HepG2 (cell line): ENCODE measurements around the gene UBE2U. TPM values are rescaled to one million over a fixed set of nuclear protein-coding genes. Genes with fewer than 3 reads are reported as not detected.

ENCODE experiments used
- CHD4 ChIP-seq: fragments of 200-600 bp; sonication (generic); IDR thresholded peaks from 2 replicates; pipeline ENCODE4 v1.7.0; 2017; ENCODE audit warnings: mild to moderate bottlenecking, low read length, borderline replicate concordance
- CREB1 ChIP-seq, 2 experiments: fragments of 450-650 bp in 1 of 2; IDR thresholded peaks; 2 replicates each; pipeline ENCODE4 v1.6.1; 2016 to 2017; ENCODE audit warnings: control low read depth in 1 of 2, mild to moderate bottlenecking in 1 of 2, missing compliant biosample characterization in 1 of 2, missing genetic modification characterization in 1 of 2
- FOXM1 ChIP-seq: sonication (generic); formaldehyde crosslinking; IDR thresholded peaks from 2 replicates; pipeline ENCODE4 v1.5.0; 2020; ENCODE audit warnings: missing genetic modification reagents
- NR2C2 ChIP-seq: sonication (generic); formaldehyde crosslinking; IDR thresholded peaks from 2 replicates; pipeline ENCODE4 v1.4.0; 2020; ENCODE audit warnings: missing genetic modification reagents, mild to moderate bottlenecking, moderate library complexity, borderline replicate concordance
- RAD21 ChIP-seq: fragments of 450-650 bp; formaldehyde crosslinking; IDR thresholded peaks from 2 replicates; pipeline ENCODE4 v1.5.0; 2020; ENCODE audit warnings: mild to moderate bottlenecking
- SALL1 ChIP-seq: sonication (generic); formaldehyde crosslinking; IDR thresholded peaks from 2 replicates; pipeline ENCODE4 v1.8.0; 2022; ENCODE audit warnings: mild to moderate bottlenecking, missing genetic modification reagents
- TEAD2 ChIP-seq: sonication (generic); formaldehyde crosslinking; IDR thresholded peaks from 2 replicates; pipeline ENCODE4 v1.9.0; 2021; ENCODE audit warnings: missing genetic modification reagents
- THAP9 ChIP-seq: sonication (generic); formaldehyde crosslinking; IDR thresholded peaks from 2 replicates; pipeline ENCODE4; 2020; ENCODE audit warnings: missing genetic modification reagents, mild to moderate bottlenecking, borderline replicate concordance
- YEATS2 ChIP-seq: sonication (generic); formaldehyde crosslinking; IDR thresholded peaks from 2 replicates; pipeline ENCODE4 v1.4.0; 2020; ENCODE audit warnings: missing genetic modification reagents, borderline replicate concordance
- ZHX2 ChIP-seq, 2 experiments: sonication (generic) in 1 of 2; formaldehyde crosslinking in 1 of 2; IDR thresholded peaks; 2 replicates each; pipeline versions ENCODE4 v1.6.1 to v1.9.0; 2014 to 2022; ENCODE audit warnings: antibody characterized with exemption in 1 of 2, borderline replicate concordance in 1 of 2, inconsistent platforms in 1 of 2, low read depth in 1 of 2, missing genetic modification reagents in 1 of 2
- ZNF30 ChIP-seq: sonication (generic); formaldehyde crosslinking; IDR thresholded peaks from 2 replicates; pipeline ENCODE4 v1.5.0; 2020; ENCODE audit warnings: mild to moderate bottlenecking, missing genetic modification reagents
- ZNF503 ChIP-seq: sonication (generic); formaldehyde crosslinking; IDR thresholded peaks from 2 replicates; pipeline ENCODE4 v1.4.0; 2020; ENCODE audit warnings: missing genetic modification reagents
- ZNF510 ChIP-seq: sonication (generic); formaldehyde crosslinking; IDR thresholded peaks from 2 replicates; pipeline ENCODE4 v1.4.0; 2020; ENCODE audit warnings: low read depth, mild to moderate bottlenecking, missing genetic modification reagents
- ZNF577 ChIP-seq: sonication (generic); formaldehyde crosslinking; IDR thresholded peaks from 2 replicates; pipeline ENCODE4 v1.4.0; 2020; ENCODE audit warnings: mild to moderate bottlenecking, low read depth, missing genetic modification reagents, borderline replicate concordance
- ZNF761 ChIP-seq: sonication (generic); formaldehyde crosslinking; conservative IDR thresholded peaks from 2 replicates; pipeline ENCODE4 v1.4.0; 2020; ENCODE audit warnings: mild to moderate bottlenecking, missing genetic modification reagents
- ZNF768 ChIP-seq: sonication (generic); formaldehyde crosslinking; IDR thresholded peaks from 2 replicates; pipeline ENCODE4 v1.4.0; 2020; ENCODE audit warnings: missing genetic modification reagents
- polyA plus RNA-seq, 8 experiments: library from polyadenylated mRNA; depleted of rRNA in 3 of 8; stranded (reverse) in 7 of 8; unstranded in 1 of 8; fragments of >200 nt; fragmentation: Illumina TruSeq in 4 of 8; extraction: Trizol in 4 of 8; gene quantifications; 2 replicates each; pipeline versions ENCODE4 v1.2.1 to v1.2.3, GENCODE V29; 2011 to 2016; ENCODE audit warnings: low read depth in 4 of 8, missing spikeins in 1 of 8, mixed read lengths in 1 of 8; ENCODE audit not compliant: insufficient read depth in 1 of 8
- total RNA-seq, 5 experiments: library from RNA; depleted of rRNA; stranded (reverse); fragments of >200 nt; fragmentation: Illumina TruSeq; extraction: Trizol; gene quantifications; 2 replicates each; pipeline ENCODE4 v1.2.3, GENCODE V29; 2016; ENCODE audit warnings: low read depth in 1 of 5

Gene UBE2U
- total and polyA plus RNA-seq, 2 of the 13 experiments (the other 11 are each of a cell fraction or from before 2014, with no cell fraction given): not detected

DNA sequence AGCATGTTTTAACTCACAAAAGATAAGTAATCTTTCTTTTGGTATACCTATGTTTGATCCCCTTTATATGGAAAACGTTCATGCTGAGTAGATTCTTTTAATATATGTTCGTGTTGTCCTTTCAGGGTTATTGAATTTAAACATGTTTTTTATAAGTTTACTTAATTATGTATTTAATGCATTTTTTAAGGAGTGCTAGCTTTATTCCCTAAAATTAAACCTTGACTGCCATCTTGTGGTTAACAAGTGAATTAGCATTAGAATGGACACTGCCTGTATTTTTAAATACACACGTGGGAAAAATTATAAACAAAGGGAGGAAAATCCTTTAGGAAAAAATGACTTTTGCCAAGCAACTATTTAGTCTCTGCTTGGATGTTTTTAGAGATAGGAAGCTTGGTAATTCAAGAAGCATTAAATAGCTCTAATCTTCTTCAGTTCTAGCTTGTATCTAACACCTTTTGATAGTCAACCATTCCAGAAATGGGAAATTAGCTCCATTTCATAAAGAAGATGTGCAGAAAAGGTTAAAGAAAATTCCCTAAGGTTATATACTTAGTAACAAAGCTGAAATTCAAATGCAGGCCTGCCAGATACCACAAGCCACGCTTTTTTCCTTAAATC lies 43.0 kb downstream of the UBE2U start (continued):
- TF ChIP-seq ZHX2 (IDR thresholded peaks at IDR 0.05; ENCODE audit: low read depth): no peak
- TF ChIP-seq ZHX2 (CRISPR knock-in tag; IDR thresholded peaks at IDR 0.05; ENCODE audit: borderline replicate concordance): no peak
- no peak for TF ChIP-seq FOXM1 (CRISPR knock-in tag)
- no peak for TF ChIP-seq ZNF30 (CRISPR knock-in tag)
- peak; percentile 32; the same call in 1 of the 2 replicates for TF ChIP-seq RAD21 (CRISPR knock-in tag)
- TF ChIP-seq ZNF510 (CRISPR knock-in tag): no peak
- TF ChIP-seq THAP9 (CRISPR knock-in tag): no peak
- TF ChIP-seq ZNF761 (CRISPR knock-in tag): no peak
- TF ChIP-seq ZNF768 (CRISPR knock-in tag): no peak
- no peak for TF ChIP-seq SALL1
- no peak for TF ChIP-seq YEATS2 (CRISPR knock-in tag)
- no peak for TF ChIP-seq NR2C2 (CRISPR knock-in tag)
- TF ChIP-seq TEAD2 (CRISPR knock-in tag): no peak
- no peak for TF ChIP-seq ZNF503
- TF ChIP-seq CHD4: no peak
- TF ChIP-seq CREB1 (IDR thresholded peaks at IDR 0.05): no peak
- TF ChIP-seq CREB1 (CRISPR knock-in tag; IDR thresholded peaks at IDR 0.05): peak; percentile 28; the same call in 1 of the 2 replicates
- TF ChIP-seq ZNF577 (CRISPR knock-in tag): no peak
